Cerebellar cortex (tissue), 1 donor: ENCODE measurements around the gene FGF8.

Source experiments
- DNase-seq: peaks from one replicate; pipeline ENCODE4 v3.0.0-alpha.2; 2015; ENCODE audit warnings: low spot score

FGF8 gene

DNA sequence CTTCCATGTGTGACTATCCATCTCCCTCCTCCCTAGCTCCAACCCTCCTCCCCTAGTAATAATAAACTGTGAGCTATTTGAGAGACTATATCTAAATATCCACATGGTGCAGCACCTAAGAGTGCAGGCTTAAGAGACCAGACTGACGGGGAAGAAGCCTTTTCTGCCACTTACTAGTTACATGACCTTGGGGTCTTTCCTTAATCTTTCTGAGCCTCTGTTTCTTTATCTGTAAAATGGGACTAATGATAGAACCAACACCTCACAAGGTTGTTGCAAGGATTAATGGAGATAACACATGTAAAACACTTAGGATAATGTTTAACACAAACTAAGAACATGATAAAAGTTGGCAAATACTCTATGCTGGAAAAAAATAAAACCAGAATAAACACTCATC lies 43.8 kb downstream of the FGF8 start:
- DNase-seq: no peak

DNA sequence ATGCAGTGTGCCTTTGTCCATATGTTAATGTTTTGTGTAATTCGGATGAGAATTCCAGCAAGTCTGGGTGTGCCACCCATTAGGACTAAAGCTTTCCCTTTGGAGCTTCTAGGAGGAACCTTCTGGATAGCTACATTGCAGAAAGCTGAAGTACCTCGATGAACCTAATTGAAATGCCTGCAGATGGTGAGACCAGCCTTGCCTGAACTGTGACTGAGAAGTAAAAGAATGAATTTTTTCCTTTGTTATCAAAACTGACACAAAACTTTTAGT lies 49.9 kb downstream of the FGF8 start:
- DNase-seq: no peak

DNA sequence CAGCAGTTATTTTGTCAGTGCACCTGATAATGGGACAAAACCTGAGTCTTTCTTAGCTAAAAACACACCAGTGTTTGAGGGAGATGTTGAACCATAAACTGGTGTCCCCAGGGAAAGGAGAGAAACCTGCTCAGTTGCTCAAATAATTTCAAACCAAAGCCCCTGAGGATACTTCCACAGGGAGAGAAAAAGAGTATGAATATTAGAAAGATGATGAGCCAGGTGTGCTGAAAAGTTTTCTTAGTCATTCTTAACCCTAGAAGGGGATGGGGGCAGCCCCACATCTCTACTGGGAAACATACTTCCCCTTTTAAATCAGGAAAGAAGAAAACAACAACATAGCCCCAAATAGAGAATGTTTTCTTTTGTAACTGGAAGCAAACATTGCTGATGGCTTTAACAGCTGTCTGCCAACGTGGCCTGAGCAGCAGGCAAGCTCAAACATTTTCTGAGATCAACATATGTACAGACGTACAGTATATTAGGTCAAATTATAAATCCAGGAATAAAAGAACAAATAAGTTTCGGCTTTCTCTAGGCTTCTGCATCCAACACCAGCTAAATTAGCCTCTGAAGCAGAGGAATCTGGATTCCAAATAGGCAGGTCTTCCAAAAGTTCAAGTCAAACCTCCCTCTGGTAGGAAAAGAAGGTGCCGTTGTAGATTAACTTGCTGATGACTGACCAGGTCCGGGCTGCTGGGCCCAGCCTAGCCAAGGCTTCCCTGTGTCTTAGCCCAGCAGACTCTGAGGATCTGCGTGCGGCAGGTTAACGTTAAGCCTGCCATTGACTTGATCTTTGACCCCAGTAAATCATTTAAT lies 50.4 kb downstream of the FGF8 start:
- DNase-seq: no peak

DNA sequence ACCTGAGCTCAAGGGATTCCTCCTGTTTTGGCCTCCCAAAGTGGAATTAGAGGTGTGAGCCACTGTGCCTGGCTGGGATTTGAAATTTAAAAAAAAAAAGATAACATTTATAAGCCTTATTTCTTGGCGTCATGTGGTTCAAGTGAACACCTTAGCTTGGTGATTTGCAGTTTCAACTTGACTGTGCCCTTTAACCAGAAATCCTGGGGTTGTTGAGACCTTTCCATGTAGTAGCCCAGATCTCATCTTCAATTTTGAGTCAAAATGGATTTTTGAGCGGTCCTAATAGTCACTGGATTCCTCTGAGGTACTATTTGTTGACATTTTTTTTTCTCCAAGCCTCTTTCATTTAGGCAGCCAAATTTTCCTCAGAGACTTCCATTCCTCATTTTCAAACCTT lies 51.5 kb downstream of the FGF8 start:
- DNase-seq: no peak

DNA sequence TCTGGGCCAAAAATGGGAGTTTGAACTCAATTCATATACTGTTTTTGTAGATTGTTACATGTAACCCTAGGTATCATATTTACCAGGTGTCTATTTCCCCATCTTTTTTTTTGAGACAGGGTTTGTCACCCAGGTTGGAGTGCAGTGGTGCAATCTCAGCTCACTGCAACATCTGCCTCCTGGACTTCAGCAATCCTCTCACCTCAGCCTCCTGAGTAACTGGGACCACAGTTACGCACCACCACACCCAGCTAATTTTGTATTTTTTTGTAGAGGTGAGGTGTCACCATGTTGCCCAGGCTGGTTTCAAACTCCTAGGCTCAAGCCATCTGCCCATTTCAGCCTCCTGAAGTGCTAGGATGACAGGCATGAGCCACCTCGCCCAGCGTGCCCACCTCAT lies 52.7 kb downstream of the FGF8 start:
- no peak for DNase-seq

DNA sequence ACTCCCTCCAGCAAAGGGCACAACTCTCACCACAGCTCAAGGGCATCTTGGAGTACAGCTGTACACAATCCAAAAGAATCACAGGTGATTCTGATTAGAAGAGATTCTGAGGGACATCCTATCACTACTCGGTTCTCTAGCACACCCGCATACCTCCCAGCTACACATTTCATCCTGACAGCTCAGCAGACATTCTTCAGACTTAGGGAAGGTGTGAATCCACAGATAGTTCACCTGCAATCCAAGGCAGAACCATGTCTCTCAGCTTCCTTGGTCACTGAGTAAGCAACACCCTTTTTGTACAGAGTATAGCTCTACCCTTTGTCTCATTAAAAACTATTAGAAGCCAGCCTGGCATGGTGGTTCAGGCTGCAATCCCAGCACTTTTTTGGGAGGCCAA lies 54.1 kb downstream of the FGF8 start:
- no peak for DNase-seq

DNA sequence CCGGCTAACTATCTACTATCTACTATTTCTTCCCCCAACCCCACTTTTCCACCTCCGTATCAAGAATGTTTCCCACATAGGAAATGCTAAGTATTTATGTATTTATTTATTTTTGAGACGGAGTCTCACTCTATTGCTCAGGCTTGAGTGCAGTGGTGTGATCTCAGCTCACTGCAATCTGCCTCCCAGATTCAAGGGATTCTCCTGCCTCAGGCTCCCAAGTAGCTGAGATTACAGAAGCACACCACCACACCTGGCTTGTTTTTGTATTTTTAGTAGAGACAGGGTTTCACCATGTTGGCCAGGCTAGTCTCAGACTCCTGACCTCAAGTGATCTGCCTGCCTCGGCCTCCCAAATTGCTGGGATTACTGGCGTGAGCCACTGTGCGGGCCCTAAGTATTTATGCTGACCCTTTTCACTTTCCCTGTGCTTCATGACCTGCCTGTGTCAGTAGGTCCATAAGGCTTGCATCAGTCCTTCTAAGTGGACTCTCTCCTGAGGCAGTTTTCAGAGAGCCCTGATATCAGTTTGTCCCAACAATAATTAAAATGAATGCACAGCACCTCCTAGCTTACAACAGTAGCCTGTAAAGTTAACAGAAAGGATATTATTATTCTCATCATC lies 55.2 kb downstream of the FGF8 start:
- DNase-seq: no peak
